Measurements from ENCODE around the gene TMEM52B. TPM values are rescaled to one million over a fixed set of nuclear protein-coding genes. Genes with fewer than 3 reads are reported as not detected.

The TMEM52B gene
- total and polyA plus RNA-seq, 4 donors: 0.83 to 2.3 (median 1.8) TPM

GRCh38 chr12:10155966-10156365 is 22.9 kb upstream of the TMEM52B start:
- 48 to 67% methylated on average over 3 of the region's 3 CpGs for WGBS, 2 donors
- H3K9me3 ChIP-seq (ENCODE audit: control insufficient read depth in 4 of 4, insufficient read depth in 3 of 4, low read length in 3 of 4): no peaks in the 10 kb centered on the region
- ATAC-seq (ENCODE audit: insufficient read depth, low FRiP score): no peak
- no peak overlapping the region for H3K9ac ChIP-seq (ENCODE audit: insufficient read depth in 1 of 2, low read length in 2 of 2)
- DNase-seq: no peak
- TF ChIP-seq CTCF (IDR thresholded peaks at IDR 0.05; ENCODE audit: control extremely low read depth, extremely low read depth): no peak
- H3K27ac ChIP-seq (ENCODE audit: low read depth in 1 of 2, low read length in 1 of 2): no peak overlapping the region
- no peaks in the 10 kb centered on the region for H3K27me3 ChIP-seq (ENCODE audit: control insufficient read depth in 3 of 3, insufficient read depth in 3 of 3, low read length in 2 of 3)
- H3K36me3 ChIP-seq (ENCODE audit: control insufficient read depth in 4 of 4, insufficient read depth in 4 of 4, low read length in 4 of 4): no peaks in the 10 kb centered on the region
- H3K4me1 ChIP-seq (ENCODE audit: control insufficient read depth in 5 of 5, insufficient read depth in 5 of 5, low read length in 5 of 5): peaks cover 0 to 12% (median 2%) of the 10 kb centered on the region in 5 donors
- H3K4me3 ChIP-seq: no peak overlapping the region

DNA sequence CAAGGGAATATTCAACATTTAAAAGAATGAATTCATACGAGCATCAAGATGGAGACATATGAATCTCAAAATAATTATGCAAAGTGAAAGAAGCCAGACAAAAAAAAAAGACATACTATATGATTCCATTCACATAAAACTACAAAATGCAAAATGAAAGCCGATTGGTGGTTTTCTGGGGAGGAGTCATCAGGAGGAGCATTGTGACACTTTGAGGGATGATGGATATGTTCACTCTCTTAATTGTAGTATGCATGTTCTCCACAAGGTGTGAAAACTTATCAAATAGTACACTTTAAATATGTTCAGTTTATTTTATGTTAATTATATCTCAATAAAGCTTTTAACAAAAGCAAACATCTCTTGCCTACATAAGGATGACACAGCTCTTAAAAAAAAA is 20.4 kb upstream of the TMEM52B start:
- no peaks in the 10 kb centered on the region for H3K9me3 ChIP-seq (ENCODE audit: control insufficient read depth in 4 of 4, insufficient read depth in 3 of 4, low read length in 3 of 4)
- no peak for ATAC-seq (ENCODE audit: insufficient read depth, low FRiP score)

GRCh38 chr12:10159280-10159679 is 19.6 kb upstream of the TMEM52B start:
- Histone ChIP-seq H3K27me3 (ENCODE audit: control insufficient read depth in 3 of 3, insufficient read depth in 3 of 3, low read length in 2 of 3) (no peaks in the 10 kb centered on the region), H3K4me1 (ENCODE audit: control insufficient read depth in 5 of 5, insufficient read depth in 5 of 5, low read length in 5 of 5) (no peaks in the 10 kb centered on the region), H3K27ac (ENCODE audit: low read depth in 1 of 2, low read length in 1 of 2) (no peak overlapping the region), H3K4me3 (no peak overlapping the region), H3K9me3 (ENCODE audit: control insufficient read depth in 4 of 4, insufficient read depth in 3 of 4, low read length in 3 of 4) (no peaks in the 10 kb centered on the region), H3K36me3 (ENCODE audit: control insufficient read depth in 4 of 4, insufficient read depth in 4 of 4, low read length in 4 of 4) (no peaks in the 10 kb centered on the region), H3K9ac (ENCODE audit: insufficient read depth in 1 of 2, low read length in 2 of 2) (no peak overlapping the region)
- DNase-seq (no peak), ATAC-seq (ENCODE audit: insufficient read depth, low FRiP score) (no peak)
- TF ChIP-seq CTCF (IDR thresholded peaks at IDR 0.05; ENCODE audit: control extremely low read depth, extremely low read depth): no peak
- 32 to 55% methylated on average over 3 of the region's 3 CpGs for WGBS, 2 donors

More for the DNA sequence above, 20.4 kb upstream of the TMEM52B start:
- no peak for TF ChIP-seq CTCF (IDR thresholded peaks at IDR 0.05; ENCODE audit: control extremely low read depth, extremely low read depth)
- 90 to 92% methylated on average over 2 of the region's 2 CpGs for WGBS, 2 donors
- Histone ChIP-seq H3K9ac (ENCODE audit: insufficient read depth in 1 of 2, low read length in 2 of 2) (no peak overlapping the region), H3K4me1 (ENCODE audit: control insufficient read depth in 5 of 5, insufficient read depth in 5 of 5, low read length in 5 of 5) (peaks cover 0 to 7% (median 2%) of the 10 kb centered on the region in 5 donors), H3K4me3 (no peak overlapping the region), H3K27ac (ENCODE audit: low read depth in 1 of 2, low read length in 1 of 2) (no peak overlapping the region), H3K27me3 (ENCODE audit: control insufficient read depth in 3 of 3, insufficient read depth in 3 of 3, low read length in 2 of 3) (no peaks in the 10 kb centered on the region), H3K36me3 (ENCODE audit: control insufficient read depth in 4 of 4, insufficient read depth in 4 of 4, low read length in 4 of 4) (no peaks in the 10 kb centered on the region)
- DNase-seq: no peak
